ENCODE results near the gene CAMK2B.
"Not testable (repeated sequence)": the region's sequence is repeated elsewhere in the genome, so short reads cannot be mapped to it uniquely, and the experiment has no call there.

The CAMK2B gene

DNA sequence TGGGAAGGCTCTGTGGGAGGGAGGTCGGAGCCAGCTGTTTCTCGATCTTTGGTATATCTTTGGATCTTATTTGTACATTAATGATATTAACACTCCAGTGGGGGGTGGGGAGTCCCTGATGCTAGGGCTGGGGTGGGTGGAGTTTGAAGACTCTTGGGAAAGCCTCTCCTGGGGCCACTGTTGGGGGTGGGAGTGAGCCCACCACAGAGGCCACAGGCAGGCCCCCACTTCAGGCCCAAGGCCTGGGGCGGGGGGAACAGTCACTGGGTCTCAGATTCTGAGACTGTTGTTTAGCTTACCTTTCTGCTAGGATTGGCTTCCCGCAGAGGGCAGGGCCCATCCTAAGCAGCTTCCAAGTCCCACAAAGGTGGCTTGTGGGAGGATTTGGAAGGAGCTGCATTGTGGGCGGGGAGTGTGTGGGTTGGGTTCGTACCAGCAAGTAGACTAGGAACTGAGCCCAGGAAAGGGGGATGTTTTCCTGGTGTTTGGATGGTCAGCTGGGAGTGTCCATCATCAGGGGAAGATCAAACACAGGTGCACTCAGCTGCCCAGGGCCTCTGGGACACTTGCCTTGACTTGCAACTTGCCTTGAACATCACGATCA is 112.7 kb downstream of the CAMK2B start:
- no peak for DNase-seq

DNA sequence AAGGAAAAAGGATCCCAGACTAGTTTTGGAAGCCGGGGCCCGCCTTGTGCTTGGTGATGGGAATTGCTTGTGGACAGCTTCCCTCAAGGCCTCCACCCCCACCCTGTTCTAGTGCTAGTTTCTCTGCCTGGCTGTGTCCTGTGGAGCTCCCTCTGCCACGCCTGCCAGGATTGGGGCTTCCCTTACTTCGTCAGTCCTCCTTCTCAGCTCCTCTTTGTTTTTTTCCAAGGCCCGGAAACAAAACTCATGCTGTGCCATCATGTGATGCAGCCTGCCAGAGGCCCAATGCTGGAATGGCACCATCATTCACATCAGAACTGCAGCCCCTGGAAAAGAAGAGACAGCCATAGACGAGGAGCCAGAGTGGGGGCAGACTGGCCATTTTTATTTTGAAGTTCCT is 113.4 kb downstream of the CAMK2B start:
- no peak for DNase-seq

DNA sequence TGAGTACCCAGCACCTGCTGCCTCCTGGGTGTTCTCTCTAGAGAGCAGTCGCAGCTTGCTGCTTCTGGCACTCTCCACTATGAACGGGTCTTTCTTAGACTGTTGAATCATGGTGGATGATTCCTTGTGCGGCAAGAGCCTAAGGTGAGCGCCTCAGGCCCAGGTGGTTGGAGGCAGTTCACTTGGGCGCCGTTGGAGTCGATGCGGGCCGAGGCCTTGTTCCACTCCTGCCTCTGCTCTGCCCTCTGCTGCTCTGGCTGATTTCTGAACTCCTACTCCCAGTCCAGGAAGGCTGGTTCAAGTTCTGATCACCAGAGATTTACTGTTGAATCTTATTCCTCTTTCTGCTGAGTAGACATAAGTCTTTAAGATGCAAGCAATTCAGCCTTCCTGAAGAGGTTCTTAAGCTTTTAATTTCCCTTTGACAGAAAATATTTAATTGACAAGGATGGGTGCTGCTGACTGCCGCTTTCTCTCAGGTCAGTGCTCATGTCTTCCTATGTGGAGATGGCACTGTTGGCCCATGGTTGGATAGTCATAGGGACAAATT is 114.2 kb downstream of the CAMK2B start:
- DNase-seq: no peak

DNA sequence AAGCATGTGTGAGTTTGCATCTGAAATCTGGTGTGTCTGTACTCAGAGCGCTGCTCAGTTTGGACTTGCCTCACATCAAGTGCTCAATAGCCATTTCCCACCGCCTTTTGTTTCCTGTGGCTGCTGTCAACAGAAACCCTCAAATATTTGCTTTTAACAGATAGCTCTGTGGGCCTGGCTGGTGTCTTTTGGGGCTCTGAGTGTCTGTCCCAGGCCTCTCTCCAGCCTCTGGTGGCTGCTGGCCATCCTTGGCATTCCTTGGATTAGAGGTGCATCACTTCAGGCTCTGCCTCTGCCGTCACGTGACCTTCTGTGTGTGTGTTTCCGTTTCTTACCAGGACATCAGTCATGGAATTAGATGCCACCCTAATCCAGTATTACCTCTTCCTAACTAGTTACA is 115.3 kb downstream of the CAMK2B start:
- DNase-seq: no peak

DNA sequence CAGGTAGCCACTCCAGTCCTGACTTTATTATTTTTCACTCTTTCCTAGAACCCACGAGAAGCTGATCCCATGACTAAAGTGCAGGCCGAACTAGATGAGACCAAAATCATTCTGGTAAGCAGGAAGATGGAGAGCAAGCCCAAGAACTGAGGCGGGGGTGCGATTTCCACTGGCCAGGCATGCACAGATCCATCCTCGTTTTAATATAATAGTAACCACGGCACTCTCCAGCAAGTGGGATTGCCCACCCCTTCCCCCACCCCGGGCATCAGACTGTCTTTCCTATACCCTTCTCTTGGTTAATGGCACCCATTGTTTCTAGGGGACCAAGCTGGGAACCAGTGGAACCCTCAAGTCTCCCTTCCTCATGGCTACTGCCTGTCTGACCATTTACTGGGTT is 117.3 kb downstream of the CAMK2B start:
- DNase-seq: no peak

DNA sequence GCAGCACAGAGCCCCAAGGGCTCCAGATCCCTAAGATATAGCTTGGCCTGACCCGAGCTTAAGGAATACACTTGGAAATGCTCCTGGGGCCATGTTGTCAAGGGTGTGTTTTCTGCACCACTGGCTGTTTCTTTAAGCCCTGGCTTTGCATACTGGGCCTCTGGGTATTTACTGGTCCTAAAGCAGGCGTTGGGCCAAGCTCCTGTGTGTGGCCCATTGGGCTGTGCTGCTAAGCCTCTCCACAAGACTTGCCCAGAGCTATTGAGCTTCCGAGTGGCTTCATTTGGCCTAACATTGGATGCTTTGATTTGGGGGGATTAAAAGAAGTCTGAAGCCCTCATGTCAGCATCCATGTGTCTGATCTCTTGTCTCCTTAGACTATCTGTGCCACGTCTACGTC is 119.4 kb downstream of the CAMK2B start:
- no peak for DNase-seq

DNA sequence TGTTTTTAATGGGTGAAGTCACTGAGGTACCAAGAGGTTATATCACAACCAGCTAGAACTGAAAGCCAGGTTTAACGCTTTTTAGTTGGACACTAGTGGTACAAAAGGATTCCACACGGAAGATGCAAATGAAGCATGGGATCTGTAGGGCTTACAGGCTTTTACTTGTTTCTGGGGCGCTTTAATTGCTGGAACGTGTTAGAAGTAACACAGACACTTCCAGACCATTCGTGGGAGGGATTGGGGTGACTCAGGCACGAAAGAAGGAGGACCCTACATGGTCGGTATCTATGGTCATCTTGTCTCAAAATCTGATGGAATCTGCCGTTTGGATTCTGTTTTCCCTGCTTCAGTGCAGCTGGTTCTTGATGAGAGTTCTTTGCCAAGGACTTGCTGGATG is 123.6 kb downstream of the CAMK2B start:
- DNase-seq: no peak

DNA sequence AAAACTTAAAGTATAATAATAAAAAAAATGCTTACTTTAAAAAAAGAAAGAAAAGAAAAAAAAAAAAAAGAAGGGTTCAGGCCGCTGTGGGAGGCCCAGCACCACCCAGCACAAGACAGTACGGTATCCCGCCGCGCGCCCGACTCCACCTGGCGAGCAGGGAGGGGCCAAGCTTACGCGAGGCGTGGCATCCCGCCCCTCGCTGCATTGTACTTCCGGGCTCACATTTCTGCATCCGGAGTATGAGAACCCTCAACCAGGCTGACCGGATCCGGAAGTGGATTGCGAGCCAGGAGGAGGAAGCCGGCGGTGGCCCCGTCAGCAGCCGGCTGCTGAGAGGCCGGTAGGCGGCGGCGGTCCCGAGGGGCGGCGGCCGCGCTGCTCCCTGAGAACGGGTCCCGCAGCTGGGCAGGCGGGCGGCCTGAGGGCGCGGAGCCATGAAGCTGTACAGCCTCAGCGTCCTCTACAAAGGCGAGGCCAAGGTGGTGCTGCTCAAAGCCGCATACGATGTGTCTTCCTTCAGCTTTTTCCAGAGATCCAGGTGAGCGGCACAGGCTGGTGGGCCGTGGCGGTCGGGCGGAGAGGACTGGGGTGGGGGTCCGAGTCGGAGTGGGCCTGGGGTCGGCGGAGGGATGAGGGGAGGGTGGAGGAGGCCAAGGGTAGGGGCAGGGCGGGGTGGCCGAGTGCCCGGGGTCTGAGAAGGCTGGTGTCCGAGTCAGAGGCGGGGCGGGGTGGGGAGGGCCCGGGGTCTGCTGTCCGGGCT is 124.5 kb downstream of the CAMK2B start, which contains the start of gene YKT6:
YKT6 (plus strand) TSS at position 280 of the 763 bp plus-strand sequence; CDS start at position 438, 158 bp downstream.
- DNase-seq: peak; percentile 92

DNA sequence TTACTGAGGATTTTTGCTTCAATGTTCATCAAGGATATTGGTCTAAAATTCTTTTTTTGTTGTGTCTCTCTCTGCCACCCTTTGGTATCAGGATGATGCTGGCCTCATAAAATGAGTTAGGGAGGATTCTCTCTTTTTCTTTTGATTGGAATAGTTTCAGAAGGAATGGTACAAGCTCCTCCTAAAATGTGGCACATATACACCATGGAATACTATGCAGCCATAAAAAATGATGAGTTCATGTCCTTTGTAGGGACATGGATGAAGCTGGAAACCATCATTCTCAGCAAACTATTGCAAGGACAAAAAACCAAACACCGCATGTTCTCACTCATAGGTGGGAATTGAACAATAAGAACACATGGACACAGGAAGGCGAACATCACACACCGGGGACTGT is 125.2 kb downstream of the CAMK2B start:
- not testable (repeated sequence) for DNase-seq

DNA sequence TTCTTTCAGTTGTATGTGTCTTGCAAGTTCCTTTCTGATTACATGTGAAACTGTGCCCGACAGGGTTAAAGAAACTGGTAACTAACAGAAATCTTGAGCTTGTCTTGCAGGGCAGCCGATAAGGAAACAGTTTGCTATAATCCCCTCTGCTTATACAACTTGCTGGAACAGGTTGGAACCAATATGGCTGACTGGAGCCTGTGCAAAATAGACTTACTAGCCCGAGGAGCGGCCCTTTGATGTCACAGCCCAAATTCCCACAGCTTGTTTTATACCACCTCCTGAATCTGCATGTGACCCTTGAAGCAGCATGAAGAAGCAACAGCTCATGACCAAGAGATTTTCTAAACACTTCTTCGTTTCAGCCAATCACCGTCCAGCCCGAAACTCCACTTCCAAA is 127.9 kb downstream of the CAMK2B start:
- DNase-seq: no peak

DNA sequence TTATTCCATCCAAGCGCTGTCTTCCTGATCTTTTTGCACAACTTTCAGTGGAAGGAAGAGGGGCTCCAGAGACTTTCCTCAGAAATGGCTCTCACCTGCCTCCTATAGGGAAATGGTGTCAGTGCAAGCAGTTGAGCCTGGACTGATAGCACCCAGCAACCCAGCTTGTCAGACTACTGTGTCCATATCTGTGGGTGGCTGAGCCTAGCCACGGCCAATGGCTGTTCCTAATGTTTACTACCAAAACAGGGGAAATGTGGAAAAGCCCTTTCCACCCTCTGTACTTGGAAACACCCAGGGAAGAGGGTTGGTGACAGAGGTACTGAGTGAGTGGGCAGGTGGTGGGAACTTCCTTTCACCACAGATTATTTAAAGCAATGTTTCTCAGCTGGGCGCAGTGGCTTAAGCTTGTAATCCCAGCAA is 128.9 kb downstream of the CAMK2B start:
- DNase-seq: peak; percentile 3

DNA sequence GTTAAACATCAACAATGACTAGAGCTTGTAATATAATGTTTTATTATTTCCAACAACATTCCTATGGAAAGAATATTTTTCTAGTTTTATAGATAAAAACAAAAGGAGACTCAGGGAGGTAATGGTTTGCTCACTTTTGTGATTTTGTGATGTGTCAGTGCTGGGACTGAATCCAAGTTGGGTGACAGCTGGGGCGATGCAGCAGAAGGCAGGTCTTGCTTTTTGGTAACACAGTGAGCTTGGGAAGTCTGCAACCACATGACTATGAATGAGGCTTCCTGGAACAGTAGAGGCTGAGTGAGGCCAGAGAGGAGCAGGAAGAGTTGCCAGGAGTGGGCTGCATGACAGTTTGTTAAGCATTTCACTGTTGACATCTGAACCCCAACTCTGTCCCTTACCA is 129.5 kb downstream of the CAMK2B start:
- DNase-seq: no peak

DNA sequence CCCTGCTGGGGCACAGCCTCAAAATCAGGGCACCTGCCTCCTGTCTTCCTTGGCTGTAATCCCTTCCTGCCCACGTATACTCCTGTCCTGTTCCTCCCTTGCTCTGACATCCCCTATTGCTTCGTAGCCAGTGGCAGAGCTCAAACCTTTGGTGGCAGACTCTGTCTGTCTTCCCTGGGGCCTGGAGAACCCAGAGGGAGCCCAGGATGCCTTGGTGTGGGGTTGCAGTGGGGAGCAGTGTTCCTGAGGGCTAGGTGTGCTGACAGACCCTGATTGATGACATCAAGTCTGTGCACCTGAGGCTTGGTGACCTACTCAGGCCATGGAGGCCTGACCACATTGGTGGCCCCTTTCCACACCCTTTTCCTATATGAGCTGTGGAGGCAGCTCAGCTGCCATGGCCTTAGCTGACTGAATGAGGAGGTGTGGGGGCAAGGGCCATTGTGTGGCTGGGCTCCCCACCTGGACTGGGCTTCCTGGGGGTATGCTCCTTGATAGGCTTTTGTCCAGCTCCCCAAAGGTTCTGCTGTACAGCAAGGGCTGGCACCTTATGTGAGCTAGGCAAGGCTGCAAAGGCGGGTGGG is 130.7 kb downstream of the CAMK2B start:
- DNase-seq: no peak

DNA sequence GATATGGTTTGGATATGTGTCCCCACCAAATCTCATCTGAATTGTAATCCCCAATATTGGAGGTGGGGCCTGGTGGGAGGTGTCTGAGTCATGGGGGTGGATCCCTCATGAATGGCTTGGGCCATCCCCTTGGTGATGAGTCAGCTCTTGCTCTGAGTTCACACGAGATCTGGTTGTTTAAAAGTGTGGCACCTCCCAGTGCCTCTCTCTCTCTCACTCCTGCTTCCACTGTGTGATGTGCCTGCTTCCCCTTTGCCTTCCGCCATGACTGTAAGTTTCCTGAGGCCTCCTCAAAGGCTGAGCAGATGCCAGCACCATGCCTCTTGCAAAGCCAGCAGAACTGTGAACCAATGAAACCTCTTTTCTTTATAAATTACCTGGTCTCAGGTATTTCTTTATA is 131.3 kb downstream of the CAMK2B start:
- DNase-seq: no peak

DNA sequence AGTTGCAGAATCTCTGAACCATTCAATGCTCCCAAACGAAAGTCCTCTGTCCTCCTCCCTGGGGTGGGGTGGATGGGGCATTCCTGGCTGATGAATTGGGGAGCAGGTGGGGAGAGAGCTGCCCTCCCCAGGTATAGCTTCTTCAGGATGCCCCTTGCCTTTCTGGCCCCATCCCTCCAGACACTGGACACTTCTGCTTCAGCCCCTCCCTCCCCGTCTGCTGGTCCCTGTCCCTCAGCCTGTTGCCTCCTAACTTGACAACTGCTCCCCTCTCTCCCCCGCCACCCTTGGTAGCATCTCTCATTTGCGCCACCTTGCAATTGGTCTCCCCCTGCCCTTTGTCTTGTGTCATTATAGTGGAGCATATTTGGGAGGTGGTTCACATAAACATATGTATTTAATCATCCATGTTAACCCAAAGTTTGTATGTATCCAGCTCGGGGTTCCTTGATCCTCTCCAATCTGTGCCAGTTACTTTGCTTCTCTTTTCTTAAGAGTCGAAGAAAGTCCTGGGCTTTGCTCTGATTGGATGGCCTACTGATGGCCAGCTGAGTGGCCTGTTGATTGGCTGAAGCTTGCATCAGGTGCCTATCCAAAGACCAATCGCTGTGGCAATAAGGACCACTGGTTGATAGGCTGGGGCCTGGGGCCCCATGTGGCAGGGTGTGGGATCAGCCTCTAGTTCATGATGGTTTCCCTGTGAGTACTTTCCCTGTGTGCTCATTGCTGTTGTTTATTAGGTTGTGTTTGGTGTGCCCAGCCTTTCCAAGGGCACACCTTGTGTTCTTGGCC is 132.2 kb downstream of the CAMK2B start:
- no peak for DNase-seq

DNA sequence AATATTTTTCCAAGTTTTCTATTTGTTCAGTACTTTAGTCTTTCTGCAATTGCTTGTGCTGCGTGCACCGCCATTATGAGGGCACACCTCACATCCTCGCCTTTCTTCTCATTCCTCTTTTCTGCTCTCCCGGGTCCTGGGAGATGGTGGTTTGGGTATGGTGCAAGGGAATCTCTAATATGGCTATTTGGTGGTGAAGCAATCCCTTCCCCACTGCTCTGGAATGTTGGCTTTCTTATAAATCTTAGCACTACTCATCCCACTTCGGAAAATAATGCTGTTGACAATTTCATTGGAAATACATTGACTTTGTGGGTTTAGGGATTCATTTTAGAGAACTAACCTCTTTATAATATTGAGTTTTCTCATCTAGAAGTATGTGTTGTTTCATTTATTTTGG is 134.2 kb downstream of the CAMK2B start:
- no peak for DNase-seq

DNA sequence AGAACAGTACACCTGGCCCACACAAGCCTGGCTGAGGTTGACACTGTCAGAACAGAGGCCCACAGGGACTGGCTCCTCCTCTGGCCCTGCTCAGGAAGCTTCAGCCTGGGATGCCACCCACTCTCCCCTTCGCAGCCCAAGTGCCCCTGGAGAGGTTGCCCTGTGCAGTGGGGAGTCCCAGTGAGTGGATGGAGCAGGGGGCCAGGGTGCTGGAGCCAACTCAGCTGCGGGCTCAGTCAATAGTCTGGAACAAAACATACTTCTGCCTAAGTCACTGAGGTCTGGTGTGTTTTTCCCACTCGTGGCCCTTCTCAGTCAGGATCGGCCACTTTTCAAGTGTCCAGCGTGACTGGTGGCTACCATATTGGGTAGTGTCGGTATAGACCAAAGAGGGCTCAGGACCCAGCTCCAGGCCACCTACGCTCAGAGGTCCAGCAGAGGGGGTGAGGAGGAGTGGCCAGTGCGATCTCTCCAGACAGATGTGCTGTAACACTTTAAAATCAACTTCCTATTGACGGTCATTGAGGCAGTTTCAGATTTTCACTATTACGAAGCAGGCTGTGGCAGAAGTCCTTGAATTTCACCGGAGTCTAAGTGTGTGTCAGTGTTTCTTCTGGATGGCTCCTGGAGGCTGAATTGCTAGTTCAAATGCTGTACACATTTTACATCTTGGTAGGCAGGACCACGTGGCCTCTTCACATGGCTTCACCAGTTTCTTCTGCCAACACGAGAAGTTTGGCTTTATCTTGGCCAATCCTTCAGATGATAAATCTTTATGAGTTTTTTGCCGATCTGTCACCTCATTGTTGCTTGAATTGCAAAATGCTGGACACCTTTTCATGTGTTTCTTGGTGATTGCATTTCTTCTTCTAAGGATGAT is 135.2 kb downstream of the CAMK2B start:
- DNase-seq: no peak

DNA sequence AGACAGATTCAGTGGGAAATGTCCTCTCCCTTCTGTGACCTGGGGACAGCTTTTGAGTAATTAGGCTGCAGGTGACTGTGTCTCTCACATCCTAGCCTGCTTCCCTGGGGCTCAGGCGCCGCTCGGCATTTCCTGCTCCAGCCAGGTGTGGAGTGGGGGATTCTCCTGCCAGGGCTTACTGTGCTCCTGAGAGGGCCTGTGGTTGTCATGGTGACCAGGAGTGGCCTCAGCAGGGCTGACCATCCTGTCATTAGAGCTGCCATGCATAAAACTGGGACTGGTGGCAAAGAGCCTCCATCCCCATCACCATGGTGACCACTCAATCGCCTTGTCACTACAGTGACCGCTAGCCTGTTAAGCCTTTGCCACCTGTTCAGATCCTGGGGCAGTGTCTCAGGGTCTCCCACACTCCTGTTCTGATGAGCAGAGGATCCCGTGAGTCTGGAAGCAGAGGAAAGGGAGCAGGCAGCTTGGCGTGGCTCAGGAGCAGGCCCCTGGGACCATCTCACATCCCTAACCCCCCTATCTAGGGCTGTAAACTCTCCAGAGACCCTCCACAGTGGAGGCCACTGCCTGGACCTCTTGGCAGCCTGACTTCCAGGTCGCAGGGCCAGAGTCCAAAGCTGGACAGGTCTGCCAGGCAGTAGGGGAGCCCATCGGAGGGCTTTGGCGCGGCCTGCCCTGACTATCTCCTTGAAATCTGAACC is 136.0 kb downstream of the CAMK2B start, which contains the start of gene GCK:
GCK (minus strand) TSS at position 154 of the 707 bp plus-strand sequence. CDS start 486 bp downstream, outside the sequence.
- no peak for DNase-seq

DNA sequence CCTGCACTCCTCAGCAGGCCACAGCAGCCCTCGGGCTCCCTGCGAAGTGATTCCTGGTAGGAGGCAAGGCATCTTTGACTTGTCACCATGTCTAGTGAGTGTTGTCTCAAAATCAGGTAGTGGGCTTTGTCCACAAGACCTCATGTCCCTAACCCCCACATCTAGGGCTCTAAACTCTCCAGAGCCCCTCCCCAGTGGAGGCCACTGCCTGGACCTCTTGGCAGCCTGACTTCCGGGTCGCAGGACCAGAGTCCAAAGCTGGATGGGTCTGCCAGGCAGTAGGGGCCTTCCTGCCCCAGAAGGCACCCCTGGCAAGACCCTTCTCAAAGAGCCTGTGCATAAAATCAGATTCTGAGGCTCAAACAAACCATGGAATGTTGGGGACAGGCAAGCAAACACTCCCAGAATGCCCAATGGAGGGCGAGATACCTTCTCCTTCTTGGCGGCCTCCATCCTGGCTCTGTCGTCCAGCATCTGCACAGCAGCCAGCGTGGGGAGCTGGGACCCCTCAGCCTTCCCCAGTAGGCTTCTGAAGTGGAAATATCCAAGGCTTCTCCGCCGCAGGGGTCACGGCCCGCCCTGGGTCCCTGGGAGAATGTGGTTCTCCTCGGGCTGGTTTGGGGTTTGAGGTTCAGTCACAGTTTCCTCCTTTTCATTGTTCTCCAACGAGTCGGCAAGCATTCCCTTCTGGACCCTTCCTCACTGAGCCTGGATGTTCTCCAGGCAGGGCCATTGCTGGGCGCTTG is 136.7 kb downstream of the CAMK2B start:
- DNase-seq: no peak

DNA sequence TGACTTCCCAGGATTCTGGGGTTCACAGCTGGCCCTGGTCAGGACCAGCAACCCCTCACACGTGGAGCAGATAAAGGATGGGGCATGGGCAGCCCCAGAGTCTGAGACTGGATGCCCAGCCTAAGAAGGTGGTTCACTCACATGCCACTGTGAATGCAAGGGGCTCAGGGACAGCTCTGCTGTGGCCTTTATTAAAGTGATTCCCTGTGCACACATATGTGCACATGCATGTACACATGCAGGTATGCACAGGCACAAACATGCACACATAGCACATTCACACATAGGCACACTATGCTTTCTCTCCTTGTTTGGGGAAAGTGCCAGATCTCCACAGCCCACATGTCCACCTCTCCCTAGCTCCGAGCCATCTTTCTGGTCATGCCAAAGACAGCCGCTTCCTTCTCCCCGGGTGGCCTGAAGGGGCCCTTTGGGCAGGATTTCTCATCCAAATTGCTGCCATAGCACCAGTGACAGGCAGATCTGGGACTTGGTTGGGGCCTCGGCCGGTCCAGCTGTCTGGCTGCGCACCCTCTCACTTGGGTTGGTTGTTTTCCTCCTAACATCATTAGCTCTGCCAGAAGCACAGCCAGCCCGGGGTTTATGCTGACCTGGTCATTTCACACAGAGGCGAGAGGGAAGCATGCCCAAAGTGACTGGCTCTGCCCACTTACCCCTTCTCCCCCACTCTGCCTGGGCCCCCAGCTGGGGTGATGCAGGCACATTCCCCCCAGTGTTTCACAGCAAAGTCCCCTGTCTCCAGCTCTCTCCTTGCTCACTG is 137.6 kb downstream of the CAMK2B start:
- no peak for DNase-seq
